ELR (cell line): Measurements from ENCODE around the gene KATNB1.
A peak's percentile ranks its signal among the peaks of the same experiment; 100 is the strongest.

Experiments used
- DNase-seq: peaks from one replicate; pipeline ENCODE4 v3.0.0-alpha.2; 2015; ENCODE audit warnings: low read depth

The KATNB1 gene

GRCh38 chr16:57735755-57736418 lies at the start of gene KATNB1:
Gene KATNB1 (plus strand): TSS chr16:57735770. CDS start chr16:57737244, 1,474 bp downstream.
- peak; percentile 62 for DNase-seq

- DNase-seq = no peak
These were observed 49.0 kb upstream of the KATNB1 start for GRCh38 chr16:57686577-57686976.

GRCh38 chr16:57687363-57687929 lies 48.1 kb upstream of the KATNB1 start:
- no peak for DNase-seq

- DNase-seq = no peak
These were observed 47.0 kb upstream of the KATNB1 start for GRCh38 chr16:57688487-57688986.

- no peak for DNase-seq
These were observed 46.4 kb upstream of the KATNB1 start for GRCh38 chr16:57688987-57689761.

GRCh38 chr16:57689762-57690558 lies 45.6 kb upstream of the KATNB1 start:
- DNase-seq = no peak

GRCh38 chr16:57690782-57691471 lies 44.6 kb upstream of the KATNB1 start:
- DNase-seq = peak; percentile 37

- no peak for DNase-seq
These were observed 42.9 kb upstream of the KATNB1 start for GRCh38 chr16:57692636-57693035.

- DNase-seq = no peak
These were observed 42.0 kb upstream of the KATNB1 start for GRCh38 chr16:57693550-57693949.

- DNase-seq = no peak
These were observed 41.3 kb upstream of the KATNB1 start for GRCh38 chr16:57694231-57694724.

GRCh38 chr16:57694725-57695679 lies 40.6 kb upstream of the KATNB1 start, which contains the start of gene DRC7:
Gene DRC7 (plus strand): TSS chr16:57694806. CDS start chr16:57697950, 3,144 bp downstream.
- DNase-seq = peak; percentile 65

GRCh38 chr16:57695680-57696069 lies 39.9 kb upstream of the KATNB1 start:
- DNase-seq = no peak

- no peak for DNase-seq
These were observed 39.3 kb upstream of the KATNB1 start for GRCh38 chr16:57696240-57696639.

GRCh38 chr16:57697896-57698537 lies 37.6 kb upstream of the KATNB1 start:
- DNase-seq = no peak

GRCh38 chr16:57698812-57699405 lies 36.7 kb upstream of the KATNB1 start:
- no peak for DNase-seq

- no peak for DNase-seq
These were observed 36.1 kb upstream of the KATNB1 start for GRCh38 chr16:57699481-57699880.

- no peak for DNase-seq
These were observed 35.7 kb upstream of the KATNB1 start for GRCh38 chr16:57699899-57700298.

GRCh38 chr16:57700781-57701551 lies 34.6 kb upstream of the KATNB1 start:
- no peak for DNase-seq
